Naive thymus-derived CD8-positive, alpha-beta T cell (primary cell): ENCODE measurements around the gene GPR107. TPM values are rescaled to one million over a fixed set of nuclear protein-coding genes. Genes with fewer than 3 reads are reported as not detected.
A peak's percentile ranks its signal among the peaks of the same experiment; 100 is the strongest.

ENCODE experiments used
- ATAC-seq, 2 donors: fragments of 150-1000 bp; cut with Tn5 transposase in 1 of 2; sonication (Bioruptor Pico), chemical (Tn5 transposase) in 1 of 2; 1 replicate in 1 of 2; 2 replicates in 1 of 2; pipeline ENCODE4 v1.10.0; 2021; ENCODE audit warnings: mild to moderate bottlenecking in 2 of 2, moderate library complexity in 2 of 2
- POLR2A ChIA-PET: fragments of 350-600 bp; sonication (Branson Sonifier 250); formaldehyde crosslinking; loops from one replicate; lab custom pipeline; 2021; ENCODE audit warnings: antibody characterized with exemption; lab: Charles Lee
- DNase-seq, 10 donors: peaks; one replicate each; pipeline versions ENCODE4 v3.0.0 to v3.0.0-alpha.2; 2020 to 2022
- H3K27ac Mint-ChIP-seq, 10 donors: one replicate each; pipeline ENCODE4 v1.8.0; 2020 to 2022; ENCODE audit warnings: mild to moderate bottlenecking in 10 of 10, mixed read lengths in 10 of 10, moderate library complexity in 4 of 10, inconsistent platforms in 1 of 10
- H3K27me3 Mint-ChIP-seq, 5 donors: one replicate each; pipeline ENCODE4 v1.8.0; 2021 to 2022; ENCODE audit warnings: mixed read lengths in 5 of 5
- H3K36me3 Mint-ChIP-seq, 3 donors: one replicate each; pipeline ENCODE4 v1.8.0; 2020 to 2022; ENCODE audit warnings: mixed read lengths in 3 of 3, mild to moderate bottlenecking in 2 of 3, inconsistent platforms in 1 of 3
- H3K4me1 Mint-ChIP-seq, 4 donors: one replicate each; pipeline ENCODE4 v1.8.0; 2021 to 2022; ENCODE audit warnings: mixed read lengths in 4 of 4
- H3K4me3 Mint-ChIP-seq, 10 donors: one replicate each; pipeline ENCODE4 v1.8.0; 2020 to 2022; ENCODE audit warnings: mild to moderate bottlenecking in 10 of 10, mixed read lengths in 10 of 10, moderate library complexity in 6 of 10, inconsistent platforms in 1 of 10
- H3K9me3 Mint-ChIP-seq, 9 donors: one replicate each; pipeline ENCODE4 v1.8.0; 2020 to 2022; ENCODE audit warnings: mixed read lengths in 9 of 9, mild to moderate bottlenecking in 3 of 9, inconsistent platforms in 1 of 9, moderate library complexity in 1 of 9
- polyA plus RNA-seq, 3 donors: library from polyadenylated mRNA; unstranded; fragments of 300-500 nt; fragmentation: Illumina TruSeq; gene quantifications; one replicate each; pipeline ENCODE4 v1.2.3, GENCODE V29; 2021
- total RNA-seq, 8 experiments: library from RNA in 2 of 8; stranded (reverse) in 2 of 8; gene quantifications; one replicate each; pipeline ENCODE4 v1.2.3 and lab custom pipeline; 2021 to 2026

GPR107 gene
- total and polyA plus RNA-seq, 5 experiments from 2014 or later, result 1.4 to 25.3 (median 3.2) TPM

- Mint-ChIP-seq H3K36me3 (peaks cover 0 to 30% (median 2%) of the 10 kb centered on the region in 3 donors), H3K9me3 (no peaks in the 10 kb centered on the region), H3K4me3 (peak overlapping the region in 9 of 10 donors; percentile 25 to 91 (median 65)), H3K4me1 (peaks cover 36 to 60% (median 53%) of the 10 kb centered on the region in 4 donors), H3K27me3 (no peaks in the 10 kb centered on the region), H3K27ac (peak overlapping the region in 8 of 10 donors; percentile 14 to 90 (median 76))
- POLR2A ChIA-PET, result no interaction called here
- DNase-seq (no peak), ATAC-seq (no peak)
Measured at GRCh38 chr9:130126721-130127433, 73.2 kb downstream of the GPR107 start.

- peaks cover 0 to 24% (median 2%) of the 10 kb centered on the region in 3 donors for H3K36me3 Mint-ChIP-seq
- POLR2A ChIA-PET, result interaction anchor here (0.7 to 1.8 kb wide), 3 partner anchors 14 to 83 kb away, joined by 3 to 6 read pairs (median 4); partner anchors contain the start of gene GPR107
- H3K4me1 Mint-ChIP-seq, result peaks cover 39 to 64% (median 56%) of the 10 kb centered on the region in 4 donors
- no peaks in the 10 kb centered on the region for H3K9me3 Mint-ChIP-seq
- DNase-seq (peak; percentile 34 to 90 (median 80)), ATAC-seq (peak; percentile 97 to 99)
- peak overlapping the region; percentile 90 to 98 (median 96) for H3K27ac Mint-ChIP-seq
- H3K4me3 Mint-ChIP-seq, result peak overlapping the region; percentile 71 to 95 (median 87)
- no peaks in the 10 kb centered on the region for H3K27me3 Mint-ChIP-seq
Measured at GRCh38 chr9:130128251-130128650, 74.5 kb downstream of the GPR107 start.

GRCh38 chr9:130128733-130129431, 75.2 kb downstream of the GPR107 start:
- Mint-ChIP-seq H3K4me1 (peaks cover 40 to 63% (median 56%) of the 10 kb centered on the region in 4 donors), H3K9me3 (no peaks in the 10 kb centered on the region), H3K27ac (peak overlapping the region; percentile 90 to 98 (median 96)), H3K36me3 (peaks cover 0 to 25% (median 2%) of the 10 kb centered on the region in 3 donors), H3K4me3 (peak overlapping the region; percentile 71 to 95 (median 87)), H3K27me3 (no peaks in the 10 kb centered on the region)
- POLR2A ChIA-PET, result interaction anchor here (1.2 to 1.8 kb wide), 2 partner anchors 13 to 75 kb away, joined by 4 to 6 read pairs; partner anchors contain the start of gene GPR107
- DNase-seq (peak in 8 of 10 donors; percentile 16 to 51 (median 37)), ATAC-seq (peak; percentile 48 to 49)

GRCh38 chr9:130129432-130130061, 75.8 kb downstream of the GPR107 start:
- ATAC-seq, result no peak
- POLR2A ChIA-PET, result interaction anchor here (1.8 kb wide), 1 partner anchor 12 kb away, joined by 6 read pairs; no protein-coding TSS in a partner anchor
- Mint-ChIP-seq H3K4me1 (peaks cover 40 to 61% (median 56%) of the 10 kb centered on the region in 4 donors), H3K9me3 (no peaks in the 10 kb centered on the region), H3K27me3 (no peaks in the 10 kb centered on the region), H3K4me3 (peak overlapping the region in 9 of 10 donors; percentile 46 to 95 (median 86)), H3K27ac (peak overlapping the region; percentile 90 to 98 (median 96)), H3K36me3 (peaks cover 0 to 23% (median 5%) of the 10 kb centered on the region in 3 donors)
- peak in 2 of 10 donors; percentile 5 to 12 for DNase-seq

DNA sequence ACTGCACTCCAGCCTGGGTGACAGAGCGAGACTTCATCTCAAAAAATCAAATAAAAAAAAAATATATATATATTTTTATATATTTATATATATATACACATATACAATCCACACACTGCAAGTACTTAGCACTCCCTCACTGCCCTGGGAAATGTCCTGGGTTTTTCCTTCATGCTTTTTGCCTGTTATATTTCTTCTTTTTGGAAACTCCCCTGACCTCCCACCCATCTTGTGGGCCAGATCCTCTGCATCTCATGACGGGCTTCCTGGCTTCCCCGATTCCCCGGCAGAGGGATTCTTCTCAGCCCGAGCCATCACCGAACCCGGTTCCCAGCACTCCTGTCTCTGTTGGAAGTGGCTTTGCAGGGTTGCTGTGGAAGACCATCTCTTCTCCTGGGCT, 79.0 kb downstream of the GPR107 start:
- Mint-ChIP-seq H3K27me3 (no peaks in the 10 kb centered on the region), H3K4me3 (peak overlapping the region in 1 of 10 donors; percentile 33), H3K4me1 (peaks cover 33 to 54% (median 45%) of the 10 kb centered on the region in 4 donors), H3K27ac (peak overlapping the region in 4 of 10 donors; percentile 16 to 50 (median 33)), H3K36me3 (peaks cover 5 to 30% (median 28%) of the 10 kb centered on the region in 3 donors), H3K9me3 (no peaks in the 10 kb centered on the region)
- DNase-seq, result no peak
- no peak for ATAC-seq
- POLR2A ChIA-PET, result no interaction called here

DNA sequence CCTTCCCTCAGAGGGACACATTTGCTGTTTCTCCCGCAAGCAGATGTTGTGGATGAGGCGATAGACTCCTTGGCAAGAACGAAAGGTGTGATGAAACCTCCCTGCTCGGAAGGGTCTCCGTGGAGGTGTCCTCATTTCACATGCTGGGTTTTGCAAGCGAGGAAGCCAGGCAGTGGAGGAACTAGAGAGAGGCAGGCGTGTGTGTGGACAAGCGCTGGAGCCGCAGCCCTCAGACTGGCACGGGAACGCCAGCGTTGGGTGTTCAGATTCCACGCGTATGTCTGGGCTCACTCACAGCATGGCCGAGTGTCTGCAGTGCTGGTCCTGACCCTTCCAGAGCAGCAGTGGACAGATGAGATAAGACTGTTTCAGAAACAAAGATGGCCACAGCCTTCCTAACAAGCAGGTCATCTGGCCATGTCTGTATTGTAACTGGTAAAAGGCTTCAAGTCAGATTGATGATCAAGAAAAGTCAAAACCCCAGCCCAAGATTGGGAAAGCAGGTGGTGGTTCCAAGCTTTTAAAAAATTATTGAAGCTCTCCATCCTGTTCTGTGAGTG, 83.5 kb downstream of the GPR107 start:
- Mint-ChIP-seq H3K4me1 (peaks cover 22 to 54% (median 42%) of the 10 kb centered on the region in 4 donors), H3K36me3 (peaks cover 5 to 30% (median 21%) of the 10 kb centered on the region in 3 donors), H3K27me3 (no peaks in the 10 kb centered on the region), H3K4me3 (no peak overlapping the region), H3K9me3 (no peaks in the 10 kb centered on the region), H3K27ac (no peak overlapping the region)
- no peak for ATAC-seq
- POLR2A ChIA-PET, result no interaction called here
- DNase-seq, result no peak

- H3K9me3 Mint-ChIP-seq, result no peaks in the 10 kb centered on the region
- no peaks in the 10 kb centered on the region for H3K27me3 Mint-ChIP-seq
- H3K27ac Mint-ChIP-seq, result no peak overlapping the region
- peaks cover 22 to 58% (median 40%) of the 10 kb centered on the region in 4 donors for H3K4me1 Mint-ChIP-seq
- ATAC-seq (no peak), DNase-seq (no peak)
- no peak overlapping the region for H3K4me3 Mint-ChIP-seq
- POLR2A ChIA-PET, result no interaction called here
- peaks cover 5 to 30% (median 21%) of the 10 kb centered on the region in 3 donors for H3K36me3 Mint-ChIP-seq
Measured at GRCh38 chr9:130137641-130138081, 84.0 kb downstream of the GPR107 start.

GRCh38 chr9:130138171-130138653, 84.5 kb downstream of the GPR107 start:
- H3K27ac Mint-ChIP-seq, result no peak overlapping the region
- no peaks in the 10 kb centered on the region for H3K9me3 Mint-ChIP-seq
- ATAC-seq, result no peak
- H3K4me3 Mint-ChIP-seq, result peak overlapping the region in 4 of 10 donors; percentile 19 to 67 (median 40)
- no peak for DNase-seq
- peaks cover 5 to 30% (median 17%) of the 10 kb centered on the region in 3 donors for H3K36me3 Mint-ChIP-seq
- POLR2A ChIA-PET, result no interaction called here
- H3K4me1 Mint-ChIP-seq, result peaks cover 18 to 56% (median 40%) of the 10 kb centered on the region in 4 donors
- H3K27me3 Mint-ChIP-seq, result no peaks in the 10 kb centered on the region

DNA sequence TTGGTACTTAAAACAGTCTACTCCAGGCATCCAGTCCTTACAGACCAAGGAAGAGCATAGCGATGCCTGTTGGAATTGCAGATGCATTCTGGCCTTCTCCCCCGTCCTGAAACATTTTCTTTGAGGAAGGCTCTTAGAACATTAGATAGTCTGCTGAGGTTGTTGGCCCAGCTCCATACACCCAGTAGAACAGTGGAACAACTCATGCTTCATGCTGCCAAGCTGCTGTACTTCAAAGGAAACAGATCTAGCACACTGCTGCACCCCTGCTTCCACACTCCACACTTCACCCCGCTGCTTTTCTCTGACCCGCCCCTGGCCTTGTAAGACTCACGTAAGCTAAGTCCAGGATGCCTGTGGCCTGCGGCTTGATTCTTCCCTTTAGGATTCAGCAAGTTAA, 85.1 kb downstream of the GPR107 start:
- POLR2A ChIA-PET, result no interaction called here
- H3K27ac Mint-ChIP-seq, result peak overlapping the region in 9 of 10 donors; percentile 17 to 75 (median 55)
- H3K9me3 Mint-ChIP-seq, result no peaks in the 10 kb centered on the region
- H3K4me1 Mint-ChIP-seq, result peaks cover 22 to 62% (median 44%) of the 10 kb centered on the region in 4 donors
- peaks cover 0 to 5% (median 2%) of the 10 kb centered on the region in 5 donors for H3K27me3 Mint-ChIP-seq
- DNase-seq (peak in 6 of 10 donors; percentile 8 to 43 (median 21)), ATAC-seq (peak; percentile 84 to 93)
- peaks cover 5 to 30% (median 16%) of the 10 kb centered on the region in 3 donors for H3K36me3 Mint-ChIP-seq
- H3K4me3 Mint-ChIP-seq, result peak overlapping the region in 8 of 10 donors; percentile 42 to 69 (median 51)

- H3K27me3 Mint-ChIP-seq, result peaks cover 3 to 10% (median 6%) of the 10 kb centered on the region in 5 donors
- H3K9me3 Mint-ChIP-seq, result no peaks in the 10 kb centered on the region
- ATAC-seq, result no peak
- peaks cover 26 to 66% (median 48%) of the 10 kb centered on the region in 4 donors for H3K4me1 Mint-ChIP-seq
- peak overlapping the region in 5 of 10 donors; percentile 42 to 69 (median 52) for H3K4me3 Mint-ChIP-seq
- POLR2A ChIA-PET, result no interaction called here
- no peak for DNase-seq
- H3K36me3 Mint-ChIP-seq, result peaks cover 5 to 27% (median 16%) of the 10 kb centered on the region in 3 donors
- peak overlapping the region in 5 of 10 donors; percentile 47 to 75 (median 70) for H3K27ac Mint-ChIP-seq
Measured at GRCh38 chr9:130139251-130139650, 85.5 kb downstream of the GPR107 start.

GRCh38 chr9:130140706-130141105, 87.0 kb downstream of the GPR107 start:
- H3K9me3 Mint-ChIP-seq, result no peaks in the 10 kb centered on the region
- H3K36me3 Mint-ChIP-seq, result peaks cover 0 to 19% (median 6%) of the 10 kb centered on the region in 3 donors
- peaks cover 26 to 66% (median 51%) of the 10 kb centered on the region in 4 donors for H3K4me1 Mint-ChIP-seq
- peak overlapping the region in 6 of 10 donors; percentile 9 to 74 (median 28) for H3K4me3 Mint-ChIP-seq
- peak overlapping the region in 4 of 10 donors; percentile 31 to 88 (median 58) for H3K27ac Mint-ChIP-seq
- ATAC-seq (no peak), DNase-seq (no peak)
- POLR2A ChIA-PET, result no interaction called here
- H3K27me3 Mint-ChIP-seq, result peaks cover 4 to 17% (median 12%) of the 10 kb centered on the region in 5 donors
